Panc1 (cell line): Measurements from ENCODE around the gene GRM7.

ENCODE experiments used
- CTCF ChIP-seq: fragments of 450-650 bp; IDR thresholded peaks from 2 replicates; pipeline ENCODE4 v1.5.1; 2017; ENCODE audit warnings: mild to moderate bottlenecking
- SIN3A ChIP-seq: IDR thresholded peaks from 2 replicates; pipeline ENCODE4 v1.6.1; 2012; ENCODE audit warnings: low read depth, mild to moderate bottlenecking, low read length, moderate library complexity, borderline replicate concordance; ENCODE audit not compliant: insufficient read depth

- TF ChIP-seq SIN3A (no peak), CTCF (no peak)
Observed at GRCh38 chr3:7621046-7621630, 760.2 kb downstream of the GRM7 start.
